HG03432 (cell line): ENCODE measurements around the gene PRKX.
"Not testable (repeated sequence)": the region's sequence is repeated elsewhere in the genome, so short reads cannot be mapped to it uniquely, and the experiment has no call there.

Experiments
- ATAC-seq: cut with Tn5 transposase; IDR thresholded peaks from one replicate; pipeline ENCODE4 v1.9.1; 2021; ENCODE audit warnings: mild to moderate bottlenecking, moderate library complexity; ENCODE audit not compliant: unreplicated experiment

Gene PRKX

DNA sequence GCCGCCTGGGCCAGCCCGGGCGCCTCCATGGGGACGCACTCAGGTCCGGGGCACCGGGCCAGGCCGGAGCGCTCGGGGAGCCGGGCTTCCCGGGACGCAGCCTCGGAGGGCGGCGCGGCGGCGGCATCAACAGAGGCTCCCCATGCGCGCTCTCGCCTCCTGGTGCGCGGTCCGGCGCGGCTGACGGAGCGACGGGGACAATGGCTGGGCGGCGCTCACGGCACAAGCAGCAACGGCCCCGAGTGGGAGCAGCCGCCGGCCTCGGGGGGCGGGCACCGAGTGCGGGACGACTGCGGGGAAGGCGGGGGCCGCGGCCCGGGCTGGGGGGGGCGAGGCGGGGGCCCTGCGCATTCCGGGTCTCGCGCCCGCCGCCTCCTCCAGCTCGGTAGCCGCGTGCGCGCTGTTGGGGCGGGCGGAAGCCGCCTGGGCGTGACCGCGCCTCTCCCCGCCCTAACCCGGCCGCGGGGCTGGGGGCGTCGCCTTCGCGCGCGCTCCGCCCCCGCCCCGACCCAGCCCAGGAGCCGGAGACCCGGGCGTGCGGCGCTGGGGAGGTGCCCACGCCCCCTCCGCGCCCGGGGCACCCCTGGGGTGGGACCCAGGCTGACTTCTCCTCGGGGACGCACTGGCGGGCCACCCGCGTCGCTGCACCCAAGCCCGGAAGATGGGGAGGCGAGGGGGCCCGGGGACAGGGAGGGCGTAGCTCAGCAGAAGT, at the start of gene PRKX:
Gene PRKX, minus strand, starts transcription at position 425 of the 712 bp plus-strand sequence. Its CDS starts 396 bp downstream, at position 29.
- ATAC-seq = peak; percentile 81

DNA sequence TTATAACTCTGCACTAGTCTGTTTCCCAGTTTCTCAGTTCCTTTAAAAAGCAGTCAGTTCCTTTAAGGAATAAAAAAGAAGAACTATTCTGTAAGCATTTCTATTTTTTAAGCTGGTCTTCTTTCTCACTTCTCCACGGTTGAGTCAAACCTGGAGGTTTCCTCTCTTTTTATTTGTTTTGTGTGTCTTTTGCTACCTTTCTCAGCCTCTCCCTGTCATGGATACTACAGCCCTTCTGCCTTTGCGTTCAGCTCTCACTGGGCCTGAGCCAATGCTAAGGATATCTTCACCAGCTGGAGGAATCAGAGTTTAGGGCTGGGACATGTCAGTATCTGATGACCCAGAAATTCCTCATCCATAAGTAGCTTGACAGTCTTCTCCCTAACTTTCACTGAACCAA, 49.7 kb upstream of the PRKX start:
- no peak for ATAC-seq

DNA sequence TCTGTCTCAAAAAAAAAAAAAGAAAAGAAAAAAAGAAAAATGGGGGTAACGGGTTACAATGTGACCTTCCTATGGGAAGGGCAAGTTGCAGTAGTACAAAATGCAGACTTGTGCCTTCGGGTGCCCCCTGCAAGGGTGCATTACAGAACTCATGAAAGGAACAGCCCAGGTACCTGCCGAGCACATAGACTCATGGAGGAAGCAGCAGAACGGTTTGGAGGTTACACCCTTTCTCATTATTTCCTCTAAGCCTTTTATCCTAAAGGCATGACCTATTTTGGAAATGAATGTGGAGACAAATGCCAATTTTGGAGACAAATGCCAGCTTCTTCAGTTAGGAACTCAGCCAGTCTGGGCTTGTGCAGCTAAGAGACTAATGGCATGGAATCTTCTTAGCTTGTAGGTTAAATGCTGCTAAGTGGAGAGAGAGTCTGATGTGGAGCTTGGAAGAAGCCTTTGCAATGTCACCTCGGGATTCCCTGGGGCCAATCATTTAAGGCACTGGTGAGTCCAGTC, 44.1 kb upstream of the PRKX start:
- no peak for ATAC-seq

DNA sequence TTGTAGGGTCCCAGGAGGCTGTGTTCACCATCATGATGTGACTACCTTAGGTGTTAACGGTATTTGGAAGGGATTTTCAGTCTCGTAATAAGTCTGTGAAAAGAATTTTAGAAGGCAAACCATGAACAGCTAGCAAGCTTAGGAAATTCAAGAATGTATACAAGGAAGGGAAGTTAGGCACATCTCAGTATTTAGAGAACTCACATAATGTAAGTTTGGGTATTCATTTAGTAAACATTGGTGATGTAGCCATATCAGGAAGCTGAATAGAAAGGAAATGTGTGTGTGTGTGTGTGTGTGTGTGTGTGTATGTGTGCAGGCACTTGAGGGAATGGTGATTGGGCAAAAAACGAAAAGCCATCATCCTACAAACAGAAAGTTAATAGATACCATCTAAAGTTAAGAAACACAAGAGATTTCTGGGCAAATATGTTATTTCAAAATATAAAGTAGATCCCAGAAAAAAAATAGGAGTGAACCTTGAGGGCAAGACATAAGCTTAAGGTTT, 34.7 kb upstream of the PRKX start:
- ATAC-seq = no peak

DNA sequence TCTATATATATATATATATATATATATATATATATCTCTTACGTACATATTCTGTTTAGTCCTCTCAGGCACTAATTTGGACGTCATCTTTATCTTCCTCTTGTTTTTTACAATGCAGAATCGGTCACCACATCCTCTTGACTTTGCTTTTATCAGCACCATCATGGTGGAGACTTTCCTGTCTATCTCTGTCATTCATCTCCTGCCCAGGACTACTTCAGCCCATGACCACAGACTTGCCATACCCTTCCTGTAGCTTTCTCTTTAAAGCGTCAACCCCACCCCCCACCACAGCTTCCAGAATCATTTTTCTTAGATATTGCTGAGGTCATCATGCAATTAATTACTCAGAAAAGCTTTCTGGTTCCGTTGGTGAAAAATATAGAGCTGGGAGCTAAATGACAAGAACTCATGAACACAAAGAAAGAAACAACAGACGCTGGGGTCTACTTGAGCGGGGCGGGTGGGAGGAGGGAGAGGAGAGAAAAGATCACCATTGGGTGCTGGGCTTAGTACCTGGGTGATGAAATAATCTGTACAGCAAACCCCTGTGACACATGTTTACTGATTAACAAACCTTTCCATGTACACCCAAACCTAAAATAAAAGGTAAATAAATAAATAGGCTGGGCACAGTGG, 30.5 kb upstream of the PRKX start:
- ATAC-seq = no peak

DNA sequence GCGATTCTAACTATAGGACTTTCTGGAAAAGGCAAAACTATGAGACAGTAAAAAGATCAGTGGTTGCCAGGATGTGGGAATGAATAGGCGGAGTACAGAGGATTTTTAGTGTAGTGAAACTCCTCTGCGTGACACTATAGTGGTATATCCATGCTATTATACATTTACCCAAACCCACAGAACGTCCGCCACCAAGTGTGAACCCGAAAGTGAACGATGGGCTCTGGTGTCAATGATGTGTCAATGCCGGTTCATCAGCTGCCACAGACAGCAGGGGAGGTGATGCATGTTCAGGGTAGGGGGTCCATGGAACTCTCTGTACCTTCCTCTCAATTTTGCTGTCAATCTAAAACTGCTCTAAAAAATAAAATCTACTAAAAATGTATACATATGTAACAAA, 27.5 kb upstream of the PRKX start:
- ATAC-seq = not testable (repeated sequence)

DNA sequence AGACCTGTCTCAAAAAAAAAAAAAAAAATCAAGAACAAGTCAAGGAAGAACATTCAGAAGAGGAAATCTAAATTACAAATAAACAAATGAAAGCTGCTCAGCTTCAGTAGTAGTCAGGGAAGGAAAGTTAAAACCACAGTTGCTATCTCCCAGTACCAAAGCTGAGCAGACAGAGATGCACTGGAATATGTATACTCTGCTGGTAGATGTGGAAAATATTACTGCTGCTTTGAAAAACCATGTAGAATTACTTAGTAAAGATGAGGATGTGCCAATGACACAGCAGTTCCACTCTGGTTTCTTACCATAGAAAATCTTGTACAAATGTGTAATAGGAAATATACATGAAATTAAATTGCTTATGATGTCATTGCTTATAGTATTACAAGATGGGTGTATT, 25.1 kb upstream of the PRKX start:
- no peak for ATAC-seq

DNA sequence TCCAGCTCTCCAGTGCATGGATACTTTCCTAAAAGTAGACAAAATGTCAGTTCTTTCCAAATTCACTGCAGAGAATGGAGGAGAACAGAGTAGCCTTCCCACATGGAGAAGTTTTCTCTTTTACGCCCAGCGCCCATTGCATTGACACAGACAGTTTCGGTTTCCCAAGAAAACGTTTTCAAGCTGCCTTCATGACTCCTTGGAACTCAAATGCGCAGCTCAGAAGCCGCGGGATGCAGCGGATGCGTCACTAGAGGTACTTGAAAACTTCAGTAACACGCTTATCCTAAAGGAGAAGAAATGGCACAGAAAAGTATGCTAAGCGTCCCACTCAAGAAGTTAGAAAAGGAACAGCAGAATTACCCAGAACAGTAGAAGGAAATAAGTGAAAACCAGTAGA, 23.1 kb upstream of the PRKX start:
- not testable (repeated sequence) for ATAC-seq

DNA sequence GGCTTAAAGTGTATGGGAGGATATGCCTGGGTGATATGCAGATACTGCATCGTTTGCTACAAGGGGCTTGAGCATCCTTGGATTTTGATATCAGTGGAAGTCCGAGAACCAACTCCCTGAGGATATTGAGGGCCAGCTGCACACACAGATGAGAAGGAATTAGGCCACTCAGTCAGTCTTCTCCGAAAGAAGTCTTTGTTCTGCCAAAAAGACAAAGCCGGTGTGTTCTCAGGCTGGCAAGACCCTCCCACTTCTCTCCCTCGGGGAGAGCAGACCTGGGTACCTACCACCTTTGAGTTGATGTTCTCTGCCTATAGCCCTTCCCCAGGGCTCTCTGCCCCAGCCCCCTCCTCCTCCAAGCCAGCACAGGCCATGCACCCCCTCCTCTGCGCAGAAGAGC, 22.4 kb upstream of the PRKX start:
- not testable (repeated sequence) for ATAC-seq

DNA sequence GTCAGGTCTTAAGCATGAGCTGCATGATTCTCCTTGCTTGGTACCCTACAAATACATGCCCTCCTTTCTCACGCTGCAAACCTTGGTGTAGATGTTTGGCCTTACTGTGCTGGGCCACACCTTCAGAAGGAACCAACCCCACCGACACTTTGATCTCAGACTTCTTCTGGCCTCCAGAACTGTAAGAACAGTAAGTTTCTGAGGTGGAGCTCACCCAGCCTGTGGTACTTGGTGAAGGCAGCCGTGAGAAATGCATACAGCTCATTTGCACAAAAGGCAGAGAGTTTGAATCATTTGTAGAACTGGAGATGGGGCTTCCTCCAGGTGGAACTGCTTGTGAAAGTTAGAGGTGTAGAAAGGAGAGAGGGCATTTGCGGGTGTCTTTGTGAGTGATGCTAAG, 21.0 kb upstream of the PRKX start:
- not testable (repeated sequence) for ATAC-seq

DNA sequence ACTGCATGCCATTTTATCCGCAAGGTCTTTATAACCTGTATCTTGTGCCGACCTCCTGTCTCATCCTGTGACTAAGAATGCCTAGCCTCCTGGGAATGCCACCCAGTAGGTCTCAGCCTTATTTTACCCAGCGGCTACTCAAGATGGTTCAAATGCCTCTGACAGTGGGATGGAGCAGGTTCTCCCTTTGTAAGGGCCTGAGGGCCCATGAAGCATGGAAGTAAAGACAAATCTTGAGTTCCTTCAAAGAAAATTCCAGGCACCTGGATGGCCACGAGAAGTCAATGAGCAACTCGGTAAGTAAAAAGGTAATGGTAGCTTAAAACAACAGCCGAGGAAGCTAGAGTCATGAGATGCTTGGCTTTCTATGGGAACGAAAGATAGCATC, 19.6 kb upstream of the PRKX start:
- no peak for ATAC-seq

DNA sequence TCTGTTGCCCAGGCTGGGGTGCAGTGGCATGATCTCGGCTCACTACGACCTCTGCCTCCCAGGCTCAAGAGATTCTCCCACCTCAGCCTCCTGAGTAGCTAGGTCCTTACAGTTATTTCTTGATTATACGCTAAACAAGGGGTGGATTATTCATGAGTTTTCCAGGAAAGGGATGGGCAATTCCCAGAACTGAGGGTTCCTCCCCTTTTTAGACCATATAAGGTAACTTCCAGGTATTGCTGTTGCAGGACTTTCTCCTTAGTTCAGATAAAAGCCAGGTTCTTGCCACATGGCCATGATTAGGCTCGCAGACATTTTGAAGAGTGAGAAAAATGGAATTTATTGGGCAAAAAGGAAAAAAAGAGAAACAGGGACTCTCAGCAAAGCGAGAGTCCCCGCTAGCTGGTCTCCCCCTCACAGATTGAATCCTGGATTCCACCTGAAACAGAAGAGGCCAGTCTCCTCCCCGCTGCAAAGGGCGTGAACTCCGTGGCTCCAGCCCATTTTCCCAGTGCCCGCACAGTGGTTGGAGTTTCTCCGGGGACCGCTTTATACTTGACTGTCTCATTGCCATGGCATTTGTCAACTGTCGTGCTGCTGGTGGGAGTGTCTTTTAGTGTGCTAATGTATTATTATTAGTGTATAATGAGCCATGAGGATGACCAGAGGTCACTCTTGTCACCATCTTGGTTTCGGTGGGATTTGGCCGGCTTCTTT, 19.0 kb upstream of the PRKX start:
- not testable (repeated sequence) for ATAC-seq

DNA sequence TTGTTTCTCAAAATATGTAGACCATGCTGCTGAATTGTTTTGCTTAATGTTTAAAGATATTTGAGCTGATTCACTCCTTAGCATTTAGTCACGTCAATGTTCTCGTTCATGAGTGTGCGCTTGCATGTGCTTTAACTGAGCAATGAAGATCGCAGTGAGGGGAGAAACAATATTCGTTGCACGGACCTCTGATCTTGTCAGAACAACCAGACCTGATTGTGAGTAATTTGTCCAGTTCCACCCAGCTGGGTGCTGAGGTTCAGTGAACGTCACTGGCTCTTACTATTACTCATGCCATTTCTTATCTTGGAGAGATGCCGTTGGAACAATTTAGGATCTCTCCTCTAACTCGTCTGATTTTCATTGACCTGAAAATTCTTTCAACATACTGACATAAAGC, 15.0 kb upstream of the PRKX start:
- no peak for ATAC-seq

DNA sequence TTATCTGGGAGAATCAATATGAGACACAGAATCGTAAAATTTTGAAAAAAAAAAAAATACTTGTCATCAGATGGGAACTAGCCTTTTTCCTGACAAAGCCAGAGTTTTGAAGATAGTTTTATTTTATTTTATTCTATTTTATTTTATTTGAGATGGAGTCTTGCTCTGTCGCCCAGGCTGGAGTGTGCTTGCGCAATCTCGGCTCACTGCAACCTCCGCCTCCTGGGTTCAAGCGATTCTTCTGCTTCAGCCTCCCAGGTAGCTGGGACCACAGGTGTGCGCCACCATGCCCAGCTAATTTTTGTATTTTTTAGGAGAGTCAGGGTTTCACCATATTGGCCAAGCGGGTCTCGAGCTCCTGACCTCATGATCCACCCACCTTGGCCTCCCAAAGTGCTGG, 10.0 kb upstream of the PRKX start:
- ATAC-seq = not testable (repeated sequence)

DNA sequence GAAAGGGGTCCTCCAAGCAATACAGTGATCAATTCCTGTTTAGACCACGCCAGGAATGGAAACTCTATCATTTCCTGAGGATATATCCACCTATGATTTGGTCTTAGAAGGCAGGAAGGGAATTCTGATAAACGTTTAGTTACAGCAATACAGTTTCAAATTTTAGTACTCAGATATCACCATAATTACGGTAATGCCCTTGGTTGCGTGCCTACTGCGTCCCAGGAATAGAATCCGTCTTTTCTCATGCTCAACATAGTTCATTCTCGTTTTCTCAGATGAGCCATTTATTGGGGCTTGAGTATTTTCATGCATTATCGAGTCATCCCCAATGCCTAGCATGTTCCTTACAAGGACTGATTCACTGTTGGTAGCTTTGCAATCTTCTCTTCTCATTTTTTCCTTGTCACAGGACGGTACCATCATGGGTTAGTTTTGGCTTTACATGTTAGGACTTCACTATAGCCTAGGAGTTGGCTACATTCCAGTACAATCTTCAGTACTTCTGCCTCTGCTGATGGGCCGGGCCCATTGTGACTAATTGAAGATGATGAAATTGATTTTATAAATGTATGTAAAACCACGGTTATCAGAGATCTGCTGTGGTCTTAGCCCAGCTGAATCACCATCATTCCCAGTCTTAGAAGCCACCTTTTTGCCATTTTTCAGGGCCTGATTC, 4.4 kb upstream of the PRKX start:
- no peak for ATAC-seq

DNA sequence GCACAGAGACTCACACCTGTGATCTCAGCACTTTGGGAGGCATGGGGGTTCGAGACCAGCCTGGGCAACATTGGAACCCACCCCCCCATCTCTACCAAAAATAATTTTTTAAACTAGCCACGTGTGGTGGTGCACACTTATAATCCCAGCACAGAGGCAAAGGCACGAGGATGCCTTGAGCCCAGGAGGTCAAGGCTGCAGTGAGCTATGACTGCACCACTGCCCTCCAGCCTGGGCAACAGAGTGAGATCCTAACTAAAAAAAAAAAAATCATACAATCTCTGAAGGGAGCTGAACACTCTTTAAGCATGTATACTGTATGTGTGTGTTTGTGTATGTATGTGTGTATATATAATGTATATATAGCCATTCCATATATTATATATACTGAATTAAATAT, 2.5 kb upstream of the PRKX start:
- ATAC-seq = no peak

DNA sequence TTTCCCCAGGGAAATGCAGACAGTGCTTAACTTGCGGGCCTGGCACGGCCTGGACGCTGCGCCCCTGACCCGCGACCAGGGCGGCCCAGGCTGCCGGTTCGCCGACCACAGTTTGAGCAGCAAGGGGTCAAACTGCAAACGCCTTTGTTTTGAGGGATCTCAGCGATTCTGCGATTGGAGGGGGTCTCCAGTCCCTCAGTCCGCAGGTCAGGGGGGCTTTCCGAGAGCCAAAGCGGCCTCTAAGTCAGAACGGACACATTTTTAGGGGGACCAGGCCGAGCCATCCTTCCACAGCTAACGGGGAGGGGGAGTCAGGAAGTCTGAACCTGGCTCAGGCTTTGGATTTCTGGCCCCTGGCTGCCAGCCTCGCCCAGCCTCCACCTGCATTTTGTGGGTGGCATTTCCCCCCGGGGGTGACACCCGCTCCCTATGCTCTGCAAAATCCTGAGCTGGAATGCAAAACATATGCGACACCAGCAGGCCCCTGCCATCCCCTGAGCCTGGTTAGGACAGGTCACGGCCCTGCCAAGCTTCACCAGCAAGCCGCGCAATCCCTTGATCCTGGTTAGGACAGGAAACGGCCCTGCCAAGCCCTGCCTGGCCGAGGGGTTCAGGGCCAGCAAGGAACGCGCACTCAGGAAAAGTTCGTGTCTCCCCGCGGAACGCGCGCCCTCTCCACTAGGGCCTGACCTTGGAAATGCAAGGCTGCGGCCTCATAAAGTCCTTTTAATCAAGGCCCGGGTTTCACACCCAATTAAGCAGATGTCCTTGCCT, 1.4 kb upstream of the PRKX start:
- ATAC-seq = not testable (repeated sequence)

DNA sequence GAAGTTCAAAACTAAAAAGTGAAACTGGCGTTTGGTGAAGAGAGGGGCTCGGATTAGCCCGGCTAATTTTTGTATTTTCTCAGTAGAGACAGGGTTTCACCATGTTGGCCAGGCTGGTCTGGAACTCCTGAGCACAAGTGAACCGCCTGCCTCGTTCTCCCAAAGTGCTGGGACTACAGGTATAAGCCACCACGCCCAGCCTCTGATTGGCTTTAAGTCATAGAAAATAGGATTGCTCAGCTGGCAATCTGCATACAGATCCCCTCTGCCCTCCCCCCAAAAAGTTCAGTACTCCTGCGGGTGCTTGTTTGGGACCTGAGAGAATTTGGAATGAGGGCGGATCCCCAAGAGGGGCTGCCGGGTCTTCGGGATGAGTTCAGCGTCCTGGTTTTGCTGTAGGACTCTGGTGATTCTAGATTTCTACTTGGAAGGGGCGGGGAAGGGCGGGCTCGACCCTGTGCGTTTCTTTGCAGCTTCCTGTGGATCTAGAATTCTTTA, 537 bp upstream of the PRKX start:
- no peak for ATAC-seq

DNA sequence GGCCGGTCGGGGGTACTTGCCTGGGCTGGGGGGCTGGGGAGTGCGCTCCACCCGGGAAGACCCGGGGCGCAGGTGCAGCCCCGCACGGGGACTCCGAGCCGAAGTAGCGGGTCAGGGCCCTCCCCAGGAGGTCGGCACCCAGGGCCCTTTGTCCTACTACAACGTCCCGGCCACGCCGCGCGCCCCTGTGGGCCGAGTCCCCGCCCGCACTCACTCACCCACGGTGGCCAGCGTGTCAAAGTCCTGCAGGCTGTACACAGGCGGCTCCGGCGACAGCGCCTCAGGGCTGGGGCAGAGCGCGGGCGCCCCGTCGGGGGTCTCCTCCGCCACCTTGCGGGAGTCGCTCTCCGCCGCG, 602 bp downstream of the PRKX start:
- ATAC-seq = peak; percentile 19
